ENCODE data around the gene PILRA. TPM values are rescaled to one million over a fixed set of nuclear protein-coding genes. Genes with fewer than 3 reads are reported as not detected.
"Not testable (repeated sequence)": the region's sequence is repeated elsewhere in the genome, so short reads cannot be mapped to it uniquely, and the experiment has no call there.

The PILRA gene
- total RNA-seq, 2 donors from 2014 or later: 1.2 to 3.1 TPM

DNA sequence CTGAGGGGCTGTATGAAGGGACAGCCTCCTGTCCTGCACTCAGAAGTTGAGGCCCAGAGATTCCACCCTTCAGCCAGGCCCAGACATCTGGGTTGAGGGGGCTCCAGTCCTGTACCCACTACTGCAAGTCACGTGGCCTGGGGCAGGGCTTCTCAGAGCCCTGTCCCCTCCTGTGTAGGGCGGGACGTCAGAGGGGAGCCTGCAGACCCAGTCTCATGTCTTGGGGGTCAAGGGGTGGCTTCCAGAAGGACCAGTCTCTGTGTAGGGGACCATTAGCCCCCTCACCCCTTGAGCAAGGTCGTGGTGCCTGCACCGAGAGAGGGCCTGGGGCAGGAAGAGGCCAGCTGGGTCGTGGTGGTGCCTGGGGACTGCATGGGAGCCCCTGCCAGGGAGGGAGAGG is 593 bp upstream of the PILRA start:
- no peak for DNase-seq
- no peaks in the 10 kb centered on the region for H3K9me3 ChIP-seq
- intact Hi-C loops (cut with DNase I): no loop called here
- H3K27ac ChIP-seq: peak overlapping the region; percentile 37
- no peaks in the 10 kb centered on the region for H3K36me3 ChIP-seq
- H3K4me1 ChIP-seq: no peaks in the 10 kb centered on the region
- no peak for TF ChIP-seq CTCF (IDR thresholded peaks at IDR 0.05)
- no peak overlapping the region for H3K9ac ChIP-seq (ENCODE audit: low read depth in 2 of 2, low read length in 2 of 2)
- H3K27me3 ChIP-seq: no peaks in the 10 kb centered on the region
- no peak overlapping the region for H3K4me3 ChIP-seq

- H3K27ac ChIP-seq; H3K9me3 ChIP-seq; DNase-seq; H3K4me3 ChIP-seq; H3K36me3 ChIP-seq; intact Hi-C loops (cut with DNase I); H3K27me3 ChIP-seq; H3K4me1 ChIP-seq; H3K9ac ChIP-seq (ENCODE audit: low read depth in 2 of 2, low read length in 2 of 2): not testable (repeated sequence)
These were observed 747 bp downstream of the PILRA start for GRCh38 chr7:100373870-100374598.

- intact Hi-C loops (cut with DNase I): no loop called here
- Histone ChIP-seq H3K27ac (no peak overlapping the region), H3K4me3 (no peak overlapping the region), H3K4me1 (no peaks in the 10 kb centered on the region), H3K27me3 (no peaks in the 10 kb centered on the region), H3K9ac (ENCODE audit: low read depth in 2 of 2, low read length in 2 of 2) (no peak overlapping the region), H3K9me3 (no peaks in the 10 kb centered on the region), H3K36me3 (no peaks in the 10 kb centered on the region)
- DNase-seq: no peak
- TF ChIP-seq CTCF (IDR thresholded peaks at IDR 0.05): no peak
These were observed 1.3 kb downstream of the PILRA start for GRCh38 chr7:100374601-100375000.

DNA sequence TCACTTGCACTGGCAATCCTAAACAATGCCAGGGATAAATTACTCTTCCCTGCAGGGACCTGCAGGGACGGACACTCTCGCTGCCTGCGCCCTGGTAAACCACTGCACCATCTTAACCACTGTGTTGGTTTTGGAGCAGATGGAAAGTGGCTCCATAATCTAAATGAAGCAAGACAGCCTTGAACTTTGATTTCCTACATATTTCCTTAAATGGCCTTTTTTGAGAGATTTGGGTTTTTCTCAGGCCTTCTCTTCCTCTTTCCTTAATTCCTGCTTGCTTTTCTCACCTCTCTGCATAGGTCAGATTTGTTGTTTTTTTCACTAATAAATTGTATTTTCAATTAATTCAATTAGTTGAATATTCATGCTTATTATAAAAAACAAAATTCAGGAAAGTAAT is 2.8 kb downstream of the PILRA start:
- no peaks in the 10 kb centered on the region for H3K9me3 ChIP-seq
- H3K27me3 ChIP-seq: no peaks in the 10 kb centered on the region
- no peaks in the 10 kb centered on the region for H3K36me3 ChIP-seq
- no peaks in the 10 kb centered on the region for H3K4me1 ChIP-seq
- TF ChIP-seq CTCF (IDR thresholded peaks at IDR 0.05): no peak
- DNase-seq: no peak
- no peak overlapping the region for H3K4me3 ChIP-seq
- no peak overlapping the region for H3K27ac ChIP-seq
- intact Hi-C loops (cut with DNase I): no loop called here
- no peak overlapping the region for H3K9ac ChIP-seq (ENCODE audit: low read depth in 2 of 2, low read length in 2 of 2)

DNA sequence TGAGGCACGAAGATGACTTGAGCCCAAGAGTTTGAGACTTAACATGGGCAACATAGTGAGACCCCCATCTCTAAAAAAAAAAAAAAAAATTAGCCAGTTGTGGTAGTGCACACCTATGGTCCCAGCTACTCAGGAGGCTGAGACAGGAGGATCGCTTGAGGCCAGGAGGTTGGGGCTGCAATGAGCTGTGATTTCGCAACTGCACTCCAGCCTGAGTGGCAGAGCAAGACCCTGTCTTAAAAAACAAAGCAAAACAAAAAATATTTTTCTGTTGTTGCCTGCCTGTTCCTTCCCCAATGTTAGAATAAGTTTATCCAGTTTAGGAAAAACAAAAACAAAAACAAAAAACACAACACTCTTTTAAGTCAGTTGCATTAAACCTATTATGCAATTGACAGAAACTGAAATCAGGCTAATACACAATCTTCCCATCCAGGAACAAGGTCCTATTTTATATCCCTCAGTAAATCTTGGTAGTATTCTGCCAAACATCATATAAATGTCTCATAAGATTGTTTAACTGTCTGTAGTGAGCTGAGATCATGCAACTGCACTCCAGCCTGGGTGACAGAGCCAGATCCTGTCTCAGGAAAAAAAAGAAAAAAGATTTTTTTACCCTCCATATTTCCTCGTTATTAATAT is 4.9 kb downstream of the PILRA start:
- DNase-seq: no peak
- Histone ChIP-seq H3K27ac (no peak overlapping the region), H3K9me3 (no peaks in the 10 kb centered on the region), H3K4me3 (no peak overlapping the region), H3K27me3 (no peaks in the 10 kb centered on the region), H3K36me3 (no peaks in the 10 kb centered on the region), H3K4me1 (no peaks in the 10 kb centered on the region), H3K9ac (ENCODE audit: low read depth in 2 of 2, low read length in 2 of 2) (no peak overlapping the region)
- no peak for TF ChIP-seq CTCF (IDR thresholded peaks at IDR 0.05)
- intact Hi-C loops (cut with DNase I): no loop called here

- H3K4me3 ChIP-seq: no peak overlapping the region
- no peak for DNase-seq
- H3K27ac ChIP-seq: peak overlapping the region; percentile 17
These were observed 6.9 kb downstream of the PILRA start for GRCh38 chr7:100380196-100380595.

GRCh38 chr7:100381531-100382233 is 8.4 kb downstream of the PILRA start:
- H3K27ac ChIP-seq; DNase-seq; H3K4me1 ChIP-seq; H3K36me3 ChIP-seq; H3K4me3 ChIP-seq; intact Hi-C loops (cut with DNase I); H3K27me3 ChIP-seq; H3K9me3 ChIP-seq; H3K9ac ChIP-seq (ENCODE audit: low read depth in 2 of 2, low read length in 2 of 2): not testable (repeated sequence)

More at GRCh38 chr7:100380196-100380595, 6.9 kb downstream of the PILRA start:
- Histone ChIP-seq H3K9ac (ENCODE audit: low read depth in 2 of 2, low read length in 2 of 2) (no peak overlapping the region), H3K9me3 (no peaks in the 10 kb centered on the region), H3K27me3 (no peaks in the 10 kb centered on the region), H3K4me1 (no peaks in the 10 kb centered on the region), H3K36me3 (no peaks in the 10 kb centered on the region)
- no peak for TF ChIP-seq CTCF (IDR thresholded peaks at IDR 0.05)
- intact Hi-C loops (cut with DNase I): no loop called here

- H3K9me3 ChIP-seq; H3K27ac ChIP-seq; DNase-seq; H3K27me3 ChIP-seq; intact Hi-C loops (cut with DNase I); H3K9ac ChIP-seq (ENCODE audit: low read depth in 2 of 2, low read length in 2 of 2); H3K4me3 ChIP-seq; H3K36me3 ChIP-seq; H3K4me1 ChIP-seq: not testable (repeated sequence)
These were observed 9.1 kb downstream of the PILRA start for GRCh38 chr7:100382234-100382853.
